Measurements from ENCODE around the gene C5orf47.

GRCh38 chr5:173998531-173998930, 9.6 kb downstream of the C5orf47 start:
- TF ChIP-seq CTCF (IDR thresholded peaks at IDR 0.05) (no peak), POLR2AphosphoS5 (IDR thresholded peaks at IDR 0.05) (no peak), POLR2A (IDR thresholded peaks at IDR 0.05) (no peak)

All from breast epithelium (tissue), 3 donors.